Measurements from ENCODE around the gene ADAT2.

The ADAT2 gene

GRCh38 chr6:143394389-143394788 lies 56.1 kb downstream of the ADAT2 start:
- H3K27ac Mint-ChIP-seq = no peak overlapping the region
- ATAC-seq = no peak
- peaks cover 12% of the 10 kb centered on the region for H3K27me3 Mint-ChIP-seq
- H3K4me3 Mint-ChIP-seq = no peak overlapping the region
- no peaks in the 10 kb centered on the region for H3K9me3 Mint-ChIP-seq
- no peaks in the 10 kb centered on the region for H3K4me1 Mint-ChIP-seq
- H3K36me3 Mint-ChIP-seq = no peaks in the 10 kb centered on the region

- ATAC-seq = no peak
- Mint-ChIP-seq H3K4me3 (no peak overlapping the region), H3K4me1 (no peaks in the 10 kb centered on the region), H3K9me3 (peaks cover 3% of the 10 kb centered on the region), H3K27me3 (peaks cover 12% of the 10 kb centered on the region), H3K36me3 (no peaks in the 10 kb centered on the region), H3K27ac (no peak overlapping the region)
These were observed 60.2 kb downstream of the ADAT2 start for GRCh38 chr6:143390278-143390677.

- no peaks in the 10 kb centered on the region for H3K4me1 Mint-ChIP-seq
- ATAC-seq = no peak
- no peak overlapping the region for H3K27ac Mint-ChIP-seq
- H3K4me3 Mint-ChIP-seq = no peak overlapping the region
- H3K9me3 Mint-ChIP-seq = peaks cover 3% of the 10 kb centered on the region
- H3K27me3 Mint-ChIP-seq = peaks cover 4% of the 10 kb centered on the region
- no peaks in the 10 kb centered on the region for H3K36me3 Mint-ChIP-seq
These were observed 64.9 kb downstream of the ADAT2 start for GRCh38 chr6:143385636-143386035.

- no peaks in the 10 kb centered on the region for H3K36me3 Mint-ChIP-seq
- H3K27ac Mint-ChIP-seq = no peak overlapping the region
- peaks cover 11% of the 10 kb centered on the region for H3K9me3 Mint-ChIP-seq
- ATAC-seq = no peak
- H3K27me3 Mint-ChIP-seq = peaks cover 18% of the 10 kb centered on the region
- no peaks in the 10 kb centered on the region for H3K4me1 Mint-ChIP-seq
- H3K4me3 Mint-ChIP-seq = no peak overlapping the region
These were observed 73.6 kb downstream of the ADAT2 start for GRCh38 chr6:143376861-143377260.

GRCh38 chr6:143376375-143376774 lies 74.1 kb downstream of the ADAT2 start:
- no peak overlapping the region for H3K4me3 Mint-ChIP-seq
- no peak overlapping the region for H3K27ac Mint-ChIP-seq
- ATAC-seq = no peak
- H3K9me3 Mint-ChIP-seq = peaks cover 11% of the 10 kb centered on the region
- H3K27me3 Mint-ChIP-seq = peaks cover 18% of the 10 kb centered on the region
- H3K36me3 Mint-ChIP-seq = no peaks in the 10 kb centered on the region
- no peaks in the 10 kb centered on the region for H3K4me1 Mint-ChIP-seq

- Mint-ChIP-seq H3K27me3 (peaks cover 9% of the 10 kb centered on the region), H3K36me3 (no peaks in the 10 kb centered on the region), H3K9me3 (peaks cover 11% of the 10 kb centered on the region), H3K27ac (no peak overlapping the region), H3K4me3 (no peak overlapping the region), H3K4me1 (no peaks in the 10 kb centered on the region)
- no peak for ATAC-seq
These were observed 75.4 kb downstream of the ADAT2 start for GRCh38 chr6:143375022-143375585.

- no peak overlapping the region for H3K4me3 Mint-ChIP-seq
- peaks cover 3% of the 10 kb centered on the region for H3K27me3 Mint-ChIP-seq
- no peaks in the 10 kb centered on the region for H3K4me1 Mint-ChIP-seq
- no peak overlapping the region for H3K27ac Mint-ChIP-seq
- peaks cover 11% of the 10 kb centered on the region for H3K9me3 Mint-ChIP-seq
- ATAC-seq = no peak
- H3K36me3 Mint-ChIP-seq = no peaks in the 10 kb centered on the region
These were observed 76.5 kb downstream of the ADAT2 start for GRCh38 chr6:143374014-143374413.

Measured in stimulated activated memory B cell treated with anti-CD40 and anti-IgM and Interleukin-4, amounts not matched to agents 10 μg/mL and 1 μg/mL and 100 μg/mL, for 72 hours (primary cell).